Liver (tissue), 9 donors: ENCODE data around the gene OR10J1. TPM values are rescaled to one million over a fixed set of nuclear protein-coding genes. Genes with fewer than 3 reads are reported as not detected.

Experiments
- DNase-seq: peaks from one replicate; pipeline ENCODE4 v3.0.0-alpha.2; 2017; ENCODE audit warnings: low spot score
- H3K27ac ChIP-seq, 2 donors: one replicate each; pipeline ENCODE4 v1.7.0; 2013; ENCODE audit warnings: inconsistent platforms in 2 of 2, low read length in 2 of 2, control low read depth in 1 of 2, low read depth in 1 of 2, mild to moderate bottlenecking in 1 of 2
- H3K27me3 ChIP-seq, 4 donors: one replicate each; pipeline versions ENCODE4 v1.6.1 to v1.7.0; 2013; ENCODE audit warnings: low read length in 3 of 4, inconsistent platforms in 1 of 4, mild to moderate bottlenecking in 1 of 4, moderate library complexity in 1 of 4; ENCODE audit not compliant: control insufficient read depth in 4 of 4, insufficient read depth in 4 of 4
- H3K36me3 ChIP-seq, 4 donors: one replicate each; pipeline versions ENCODE4 v1.6.1 to v1.7.0; 2013; ENCODE audit warnings: low read length in 3 of 4, mild to moderate bottlenecking in 3 of 4, low read depth in 1 of 4, moderate library complexity in 1 of 4; ENCODE audit not compliant: control insufficient read depth in 4 of 4, insufficient read depth in 3 of 4
- H3K4me1 ChIP-seq, 4 donors: one replicate each; pipeline versions ENCODE4 v1.6.1 to v1.7.0; 2013; ENCODE audit warnings: low read length in 3 of 4, mild to moderate bottlenecking in 3 of 4, moderate library complexity in 1 of 4; ENCODE audit not compliant: control insufficient read depth in 4 of 4, insufficient read depth in 4 of 4
- H3K4me3 ChIP-seq, 3 donors: one replicate each; pipeline versions ENCODE4 v1.6.1 to v1.7.0; 2013; ENCODE audit warnings: low read length in 3 of 3, control low read depth in 1 of 3, low read depth in 1 of 3, mild to moderate bottlenecking in 1 of 3
- H3K9ac ChIP-seq, 2 donors: one replicate each; pipeline ENCODE4 v1.7.0; 2013; ENCODE audit warnings: low read length in 2 of 2, mild to moderate bottlenecking in 2 of 2, moderate library complexity in 2 of 2, control low read depth in 1 of 2, low read depth in 1 of 2
- H3K9me3 ChIP-seq, 4 donors: one replicate each; pipeline versions ENCODE4 v1.6.1 to v1.7.0; 2013; ENCODE audit warnings: low read length in 3 of 4; ENCODE audit not compliant: control insufficient read depth in 4 of 4
- EGR1 ChIP-seq, 2 donors: IDR thresholded peaks; 2 replicates each; pipeline ENCODE4 v1.6.1; 2016 to 2018; ENCODE audit warnings: antibody characterized with exemption in 2 of 2, low read depth in 2 of 2
- FOXA2 ChIP-seq: IDR thresholded peaks from 2 replicates; pipeline ENCODE4 v1.6.1; 2016; ENCODE audit warnings: antibody characterized with exemption
- GABPA ChIP-seq, 2 donors: IDR thresholded peaks in 1 of 2; conservative IDR thresholded peaks in 1 of 2; 2 replicates each; pipeline ENCODE4 v1.6.1; 2016; ENCODE audit warnings: antibody characterized with exemption in 2 of 2, mild to moderate bottlenecking in 1 of 2, moderate library complexity in 1 of 2
- HNF4A ChIP-seq, 2 donors: conservative IDR thresholded peaks; 2 replicates each; pipeline ENCODE4 v1.6.1; 2016; ENCODE audit warnings: antibody characterized with exemption in 2 of 2, mild to moderate bottlenecking in 2 of 2
- HNF4G ChIP-seq: IDR thresholded peaks from 2 replicates; pipeline ENCODE4 v1.6.1; 2016; ENCODE audit warnings: antibody characterized with exemption
- JUND ChIP-seq, 2 donors: IDR thresholded peaks; 2 replicates each; pipeline ENCODE4 v1.6.1; 2016; ENCODE audit warnings: antibody characterized with exemption in 2 of 2
- NR2F2 ChIP-seq: IDR thresholded peaks from 2 replicates; pipeline ENCODE4 v1.6.1; 2016; ENCODE audit warnings: antibody characterized with exemption
- RAD21 ChIP-seq, 2 donors: IDR thresholded peaks; 2 replicates each; pipeline ENCODE4 v1.6.1; 2016; ENCODE audit warnings: antibody characterized with exemption in 2 of 2, mild to moderate bottlenecking in 2 of 2
- RXRA ChIP-seq, 2 donors: IDR thresholded peaks; 2 replicates each; pipeline ENCODE4 v1.6.1; 2017 to 2018; ENCODE audit warnings: antibody characterized with exemption in 2 of 2, mild to moderate bottlenecking in 1 of 2
- SP1 ChIP-seq: IDR thresholded peaks from 2 replicates; pipeline ENCODE4 v1.6.1; 2018; ENCODE audit warnings: antibody characterized with exemption, mild to moderate bottlenecking
- TAF1 ChIP-seq: conservative IDR thresholded peaks from 2 replicates; pipeline ENCODE4 v1.6.1; 2016; ENCODE audit warnings: antibody characterized with exemption, mild to moderate bottlenecking
- WGBS: extraction: QIAGEN DNeasy Blood & Tissue Kit; methylation state at CpG from one replicate; pipeline ENCODE4 v1.1.7; 2013; 5-methylcytosine and 5-hydroxymethylcytosine counted together
- polyA plus RNA-seq, 2 donors: library from polyadenylated mRNA; stranded (reverse) in 1 of 2; unstranded in 1 of 2; fragments of 200-250 nt in 1 of 2; fragments of >200 nt in 1 of 2; fragmentation: Nextera tagmentation in 1 of 2; extraction: Ambion mirVana in 1 of 2; gene quantifications; one replicate each; pipeline versions ENCODE4 v1.2.1 to v1.2.3, GENCODE V29; 2013 to 2015
- total RNA-seq, 2 donors: library from RNA; depleted of rRNA; stranded (reverse); fragments of >200 nt; gene quantifications; one replicate each; pipeline ENCODE4 v1.2.3, GENCODE V29; 2014
- TF ChIP-seq, protein P1 (sequence below): IDR thresholded peaks from 2 replicates; pipeline ENCODE4 v1.6.1; 2016; ENCODE audit warnings: antibody characterized with exemption
- TF ChIP-seq, protein P2 (sequence below): IDR thresholded peaks from 2 replicates; pipeline ENCODE4 v1.6.1; 2016; ENCODE audit warnings: antibody characterized with exemption
- TF ChIP-seq, protein P3 (sequence below): IDR thresholded peaks from 2 replicates; pipeline ENCODE4 v1.6.1; 2016; ENCODE audit warnings: antibody characterized with exemption, mild to moderate bottlenecking
- TF ChIP-seq, protein P4 (sequence below): fragments of 150-350 bp; IDR thresholded peaks from 2 replicates; pipeline ENCODE4 v1.5.1; 2017; ENCODE audit warnings: improper control_type of control experiment, low read depth, low read length; ENCODE audit not compliant: missing input control
- TF ChIP-seq, protein P5 (sequence below): IDR thresholded peaks from 2 replicates; pipeline ENCODE4 v1.6.1; 2016; ENCODE audit warnings: antibody characterized with exemption
- donor health status: healthy.
- donor health status: healthy.
- donor health status: healthy.
- donor health status: healthy.
- donor health status: healthy.

The OR10J1 gene
- total and polyA plus RNA-seq, 4 donors: not detected

DNA sequence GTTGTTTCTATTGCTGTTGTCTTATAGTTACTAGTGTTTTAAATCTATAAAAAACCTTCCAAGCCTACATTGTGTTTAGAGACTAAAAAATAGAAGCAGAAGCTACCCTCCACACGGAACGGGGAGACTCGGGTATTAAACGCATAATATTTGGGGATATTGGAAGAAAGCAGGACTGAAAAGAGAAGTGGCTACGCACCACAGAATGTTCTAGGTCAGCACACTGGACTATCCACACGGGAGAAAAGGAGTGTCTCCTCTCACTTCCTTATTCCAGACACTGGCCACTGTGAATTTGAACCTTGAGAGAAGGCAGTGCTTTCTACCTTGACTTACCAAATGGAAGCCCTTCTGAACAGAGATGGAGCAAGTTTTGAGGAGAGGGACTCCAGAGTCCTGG, 8.5 kb upstream of the OR10J1 start:
- no peaks in the 10 kb centered on the region for H3K4me1 ChIP-seq
- H3K27me3 ChIP-seq: no peaks in the 10 kb centered on the region
- no peak overlapping the region for H3K27ac ChIP-seq
- no peak overlapping the region for H3K4me3 ChIP-seq
- no peaks in the 10 kb centered on the region for H3K36me3 ChIP-seq
- no peaks in the 10 kb centered on the region for H3K9me3 ChIP-seq
- no peak overlapping the region for H3K9ac ChIP-seq
- DNase-seq: no peak
- WGBS: 87% methylated on average over 6 of the region's 6 CpGs
- TF ChIP-seq, protein P1, sequence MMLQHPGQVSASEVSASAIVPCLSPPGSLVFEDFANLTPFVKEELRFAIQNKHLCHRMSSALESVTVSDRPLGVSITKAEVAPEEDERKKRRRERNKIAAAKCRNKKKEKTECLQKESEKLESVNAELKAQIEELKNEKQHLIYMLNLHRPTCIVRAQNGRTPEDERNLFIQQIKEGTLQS: no peak
- TF ChIP-seq TAF1: no peak
- no peak for TF ChIP-seq HNF4A (conservative IDR thresholded peaks at IDR 0.05)
- TF ChIP-seq, protein P2, sequence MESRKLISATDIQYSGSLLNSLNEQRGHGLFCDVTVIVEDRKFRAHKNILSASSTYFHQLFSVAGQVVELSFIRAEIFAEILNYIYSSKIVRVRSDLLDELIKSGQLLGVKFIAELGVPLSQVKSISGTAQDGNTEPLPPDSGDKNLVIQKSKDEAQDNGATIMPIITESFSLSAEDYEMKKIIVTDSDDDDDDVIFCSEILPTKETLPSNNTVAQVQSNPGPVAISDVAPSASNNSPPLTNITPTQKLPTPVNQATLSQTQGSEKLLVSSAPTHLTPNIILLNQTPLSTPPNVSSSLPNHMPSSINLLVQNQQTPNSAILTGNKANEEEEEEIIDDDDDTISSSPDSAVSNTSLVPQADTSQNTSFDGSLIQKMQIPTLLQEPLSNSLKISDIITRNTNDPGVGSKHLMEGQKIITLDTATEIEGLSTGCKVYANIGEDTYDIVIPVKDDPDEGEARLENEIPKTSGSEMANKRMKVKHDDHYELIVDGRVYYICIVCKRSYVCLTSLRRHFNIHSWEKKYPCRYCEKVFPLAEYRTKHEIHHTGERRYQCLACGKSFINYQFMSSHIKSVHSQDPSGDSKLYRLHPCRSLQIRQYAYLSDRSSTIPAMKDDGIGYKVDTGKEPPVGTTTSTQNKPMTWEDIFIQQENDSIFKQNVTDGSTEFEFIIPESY: no peak
- TF ChIP-seq NR2F2: no peak
- no peak for TF ChIP-seq FOXA2
- no peak for TF ChIP-seq HNF4G
- no peak for TF ChIP-seq SP1

DNA sequence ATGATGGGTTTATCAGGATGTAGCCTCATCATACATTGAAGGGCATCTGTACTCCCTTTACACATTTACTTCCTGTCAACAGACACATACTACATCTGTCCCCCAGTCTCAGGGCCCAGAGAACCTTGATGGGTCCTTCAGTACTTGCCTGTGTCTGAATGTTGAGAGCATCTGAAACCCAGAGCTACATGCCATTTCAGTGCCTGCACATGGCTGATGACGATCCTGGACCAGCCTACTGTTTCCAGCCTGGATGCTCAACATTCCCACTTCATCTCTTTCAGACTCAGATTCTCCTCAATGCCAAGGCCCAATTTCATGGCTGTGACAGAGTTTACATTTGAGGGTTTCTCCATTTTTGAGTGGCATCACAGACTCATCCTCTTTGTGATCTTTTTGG, 7.6 kb upstream of the OR10J1 start, which contains the start of gene OR10J4:
OR10J4 (plus strand) TSS at position 301 of the 400 bp plus-strand sequence.
- no peak for DNase-seq
- Histone ChIP-seq H3K27ac (no peak within 1 kb of the TSS), H3K36me3 (no peaks in the 10 kb centered on the region), H3K27me3 (no peaks in the 10 kb centered on the region), H3K4me1 (no peaks in the 10 kb centered on the region), H3K9ac (no peak within 1 kb of the TSS), H3K4me3 (no peak within 1 kb of the TSS), H3K9me3 (no peaks in the 10 kb centered on the region)
- 93% methylated on average over 1 of the region's 1 CpG for WGBS
- TF ChIP-seq, protein P3, sequence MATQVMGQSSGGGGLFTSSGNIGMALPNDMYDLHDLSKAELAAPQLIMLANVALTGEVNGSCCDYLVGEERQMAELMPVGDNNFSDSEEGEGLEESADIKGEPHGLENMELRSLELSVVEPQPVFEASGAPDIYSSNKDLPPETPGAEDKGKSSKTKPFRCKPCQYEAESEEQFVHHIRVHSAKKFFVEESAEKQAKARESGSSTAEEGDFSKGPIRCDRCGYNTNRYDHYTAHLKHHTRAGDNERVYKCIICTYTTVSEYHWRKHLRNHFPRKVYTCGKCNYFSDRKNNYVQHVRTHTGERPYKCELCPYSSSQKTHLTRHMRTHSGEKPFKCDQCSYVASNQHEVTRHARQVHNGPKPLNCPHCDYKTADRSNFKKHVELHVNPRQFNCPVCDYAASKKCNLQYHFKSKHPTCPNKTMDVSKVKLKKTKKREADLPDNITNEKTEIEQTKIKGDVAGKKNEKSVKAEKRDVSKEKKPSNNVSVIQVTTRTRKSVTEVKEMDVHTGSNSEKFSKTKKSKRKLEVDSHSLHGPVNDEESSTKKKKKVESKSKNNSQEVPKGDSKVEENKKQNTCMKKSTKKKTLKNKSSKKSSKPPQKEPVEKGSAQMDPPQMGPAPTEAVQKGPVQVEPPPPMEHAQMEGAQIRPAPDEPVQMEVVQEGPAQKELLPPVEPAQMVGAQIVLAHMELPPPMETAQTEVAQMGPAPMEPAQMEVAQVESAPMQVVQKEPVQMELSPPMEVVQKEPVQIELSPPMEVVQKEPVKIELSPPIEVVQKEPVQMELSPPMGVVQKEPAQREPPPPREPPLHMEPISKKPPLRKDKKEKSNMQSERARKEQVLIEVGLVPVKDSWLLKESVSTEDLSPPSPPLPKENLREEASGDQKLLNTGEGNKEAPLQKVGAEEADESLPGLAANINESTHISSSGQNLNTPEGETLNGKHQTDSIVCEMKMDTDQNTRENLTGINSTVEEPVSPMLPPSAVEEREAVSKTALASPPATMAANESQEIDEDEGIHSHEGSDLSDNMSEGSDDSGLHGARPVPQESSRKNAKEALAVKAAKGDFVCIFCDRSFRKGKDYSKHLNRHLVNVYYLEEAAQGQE: no peak
- TF ChIP-seq TAF1 (no peak), HNF4G (no peak), EGR1 (IDR thresholded peaks at IDR 0.05; ENCODE audit: low read depth in 2 of 2) (no peak), NR2F2 (no peak), JUND (IDR thresholded peaks at IDR 0.05) (no peak), GABPA (IDR thresholded peaks at IDR 0.05 in 1 of 2, conservative IDR thresholded peaks at IDR 0.05 in 1 of 2) (no peak), FOXA2 (no peak), RXRA (IDR thresholded peaks at IDR 0.05) (no peak), RAD21 (IDR thresholded peaks at IDR 0.05) (no peak), HNF4A (conservative IDR thresholded peaks at IDR 0.05) (no peak), SP1 (no peak)
- TF ChIP-seq, protein P4, sequence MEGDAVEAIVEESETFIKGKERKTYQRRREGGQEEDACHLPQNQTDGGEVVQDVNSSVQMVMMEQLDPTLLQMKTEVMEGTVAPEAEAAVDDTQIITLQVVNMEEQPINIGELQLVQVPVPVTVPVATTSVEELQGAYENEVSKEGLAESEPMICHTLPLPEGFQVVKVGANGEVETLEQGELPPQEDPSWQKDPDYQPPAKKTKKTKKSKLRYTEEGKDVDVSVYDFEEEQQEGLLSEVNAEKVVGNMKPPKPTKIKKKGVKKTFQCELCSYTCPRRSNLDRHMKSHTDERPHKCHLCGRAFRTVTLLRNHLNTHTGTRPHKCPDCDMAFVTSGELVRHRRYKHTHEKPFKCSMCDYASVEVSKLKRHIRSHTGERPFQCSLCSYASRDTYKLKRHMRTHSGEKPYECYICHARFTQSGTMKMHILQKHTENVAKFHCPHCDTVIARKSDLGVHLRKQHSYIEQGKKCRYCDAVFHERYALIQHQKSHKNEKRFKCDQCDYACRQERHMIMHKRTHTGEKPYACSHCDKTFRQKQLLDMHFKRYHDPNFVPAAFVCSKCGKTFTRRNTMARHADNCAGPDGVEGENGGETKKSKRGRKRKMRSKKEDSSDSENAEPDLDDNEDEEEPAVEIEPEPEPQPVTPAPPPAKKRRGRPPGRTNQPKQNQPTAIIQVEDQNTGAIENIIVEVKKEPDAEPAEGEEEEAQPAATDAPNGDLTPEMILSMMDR: no peak
- TF ChIP-seq, protein P1: no peak
- TF ChIP-seq, protein P5, sequence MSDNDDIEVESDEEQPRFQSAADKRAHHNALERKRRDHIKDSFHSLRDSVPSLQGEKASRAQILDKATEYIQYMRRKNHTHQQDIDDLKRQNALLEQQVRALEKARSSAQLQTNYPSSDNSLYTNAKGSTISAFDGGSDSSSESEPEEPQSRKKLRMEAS: no peak
- TF ChIP-seq, protein P2: no peak
